Esophagus squamous epithelium (tissue), 5 donors: ENCODE data around the gene CCDC82. TPM values are rescaled to one million over a fixed set of nuclear protein-coding genes. Genes with fewer than 3 reads are reported as not detected.
"Not testable (repeated sequence)": the region's sequence is repeated elsewhere in the genome, so short reads cannot be mapped to it uniquely, and the experiment has no call there.

Experiments used
- DNase-seq: peaks from one replicate; lab custom pipeline; 2025; lab: John Stamatoyannopoulos, UW
- H3K27ac ChIP-seq, 4 donors: fragments of 200-600 bp; sonication (generic); one replicate each; pipeline ENCODE4 v1.5.1; 2016 to 2019; ENCODE audit warnings: mild to moderate bottlenecking in 1 of 4
- H3K27me3 ChIP-seq, 4 donors: fragments of 200-600 bp; sonication (generic); 1 replicate in 3 of 4; 2 replicates in 1 of 4; pipeline versions ENCODE4 v1.5.1 to v1.6.0; 2017 to 2021; ENCODE audit warnings: antibody characterized with exemption in 1 of 4
- H3K36me3 ChIP-seq, 3 donors: fragments of 200-600 bp; sonication (generic); one replicate each; pipeline ENCODE4 v1.5.1; 2016 to 2019
- H3K4me1 ChIP-seq, 3 donors: fragments of 200-600 bp; sonication (generic); one replicate each; pipeline ENCODE4 v1.5.1; 2017 to 2019
- H3K4me3 ChIP-seq, 4 donors: fragments of 200-600 bp; sonication (generic); 1 replicate in 3 of 4; 2 replicates in 1 of 4; pipeline ENCODE4 v1.5.1; 2016 to 2019; ENCODE audit warnings: mild to moderate bottlenecking in 2 of 4, moderate library complexity in 1 of 4
- H3K9me3 ChIP-seq, 3 donors: fragments of 200-600 bp; sonication (generic); one replicate each; pipeline ENCODE4 v1.5.1; 2016 to 2019
- POLR2A ChIP-seq, 4 donors: fragments of 450-650 bp; IDR thresholded peaks; one replicate each; pipeline ENCODE4 v1.6.1; 2017; ENCODE audit warnings: antibody characterized with exemption in 4 of 4, mild to moderate bottlenecking in 4 of 4, moderate library complexity in 3 of 4
- WGBS, 2 donors: methylation state at CpG; one replicate each; pipeline ENCODE4 v1.1.5; 2018; 5-methylcytosine and 5-hydroxymethylcytosine counted together
- intact Hi-C: fragments of 100-400 bp; cut with DNase I; formaldehyde crosslinking; loops from one replicate; pipeline ENCODE4 v1.15.0; 2022
- total RNA-seq, 4 donors: library from RNA; depleted of rRNA; stranded (reverse); fragments of >200 nt; gene quantifications; one replicate each; pipeline ENCODE4 v1.1.0, GENCODE V29; 2016
- TF ChIP-seq, protein P1 (sequence below), 6 experiments: fragments of 450-650 bp in 4 of 6; fragments of 200-600 bp in 2 of 6; sonication (generic) in 2 of 6; IDR thresholded peaks; one replicate each; pipeline ENCODE4 v1.5.1; 2016 to 2019; ENCODE audit warnings: antibody characterized with exemption in 6 of 6, mild to moderate bottlenecking in 4 of 6, moderate library complexity in 4 of 6
- donor health status: DM: yes; HTN: yes; CAD: no.

Gene CCDC82
- total RNA-seq, 4 donors from 2014 or later, result 8.8 to 18.7 (median 10.0) TPM

DNA sequence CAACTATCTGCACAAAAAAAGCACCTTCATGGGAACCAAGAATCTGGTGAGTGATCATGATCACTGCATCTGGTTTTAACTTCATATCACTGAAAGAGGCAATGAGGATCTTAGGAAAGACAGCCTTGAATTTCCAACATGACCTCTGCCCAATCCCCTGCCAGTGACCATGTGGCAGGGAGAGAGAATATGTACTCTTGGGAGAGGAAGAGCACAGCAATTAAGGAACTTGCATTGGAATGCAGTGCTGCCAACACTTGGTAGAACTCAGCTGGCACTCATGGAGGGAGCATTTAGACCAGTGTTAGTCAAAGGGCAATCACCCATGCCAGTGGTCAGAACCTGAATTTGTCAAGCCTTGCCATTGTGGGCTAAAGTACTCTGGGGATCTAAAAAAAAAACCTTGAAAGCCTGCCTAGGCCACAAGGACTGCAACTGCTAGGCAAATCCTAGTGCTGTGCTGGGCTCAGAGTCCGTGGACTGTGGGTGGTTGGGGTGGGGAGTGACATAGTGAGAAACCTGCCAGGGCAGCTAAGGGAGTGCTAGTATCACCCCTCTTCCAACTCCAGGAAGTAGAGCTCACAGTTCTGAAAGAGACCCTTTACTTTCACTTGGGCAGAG is 23.2 kb upstream of the CCDC82 start:
- H3K4me3 ChIP-seq, result no peak overlapping the region
- intact Hi-C loops, result no loop called here
- H3K27me3 ChIP-seq, result no peaks in the 10 kb centered on the region
- no peaks in the 10 kb centered on the region for H3K36me3 ChIP-seq
- no peak overlapping the region for H3K27ac ChIP-seq
- DNase-seq, result no peak
- no peak for TF ChIP-seq POLR2A (IDR thresholded peaks at IDR 0.05)
- TF ChIP-seq, protein P1, sequence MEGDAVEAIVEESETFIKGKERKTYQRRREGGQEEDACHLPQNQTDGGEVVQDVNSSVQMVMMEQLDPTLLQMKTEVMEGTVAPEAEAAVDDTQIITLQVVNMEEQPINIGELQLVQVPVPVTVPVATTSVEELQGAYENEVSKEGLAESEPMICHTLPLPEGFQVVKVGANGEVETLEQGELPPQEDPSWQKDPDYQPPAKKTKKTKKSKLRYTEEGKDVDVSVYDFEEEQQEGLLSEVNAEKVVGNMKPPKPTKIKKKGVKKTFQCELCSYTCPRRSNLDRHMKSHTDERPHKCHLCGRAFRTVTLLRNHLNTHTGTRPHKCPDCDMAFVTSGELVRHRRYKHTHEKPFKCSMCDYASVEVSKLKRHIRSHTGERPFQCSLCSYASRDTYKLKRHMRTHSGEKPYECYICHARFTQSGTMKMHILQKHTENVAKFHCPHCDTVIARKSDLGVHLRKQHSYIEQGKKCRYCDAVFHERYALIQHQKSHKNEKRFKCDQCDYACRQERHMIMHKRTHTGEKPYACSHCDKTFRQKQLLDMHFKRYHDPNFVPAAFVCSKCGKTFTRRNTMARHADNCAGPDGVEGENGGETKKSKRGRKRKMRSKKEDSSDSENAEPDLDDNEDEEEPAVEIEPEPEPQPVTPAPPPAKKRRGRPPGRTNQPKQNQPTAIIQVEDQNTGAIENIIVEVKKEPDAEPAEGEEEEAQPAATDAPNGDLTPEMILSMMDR (IDR thresholded peaks at IDR 0.05), result no peak
- H3K4me1 ChIP-seq, result no peaks in the 10 kb centered on the region
- H3K9me3 ChIP-seq, result no peaks in the 10 kb centered on the region
- 50 to 67% methylated on average over 1 of the region's 1 CpG for WGBS, 2 donors

DNA sequence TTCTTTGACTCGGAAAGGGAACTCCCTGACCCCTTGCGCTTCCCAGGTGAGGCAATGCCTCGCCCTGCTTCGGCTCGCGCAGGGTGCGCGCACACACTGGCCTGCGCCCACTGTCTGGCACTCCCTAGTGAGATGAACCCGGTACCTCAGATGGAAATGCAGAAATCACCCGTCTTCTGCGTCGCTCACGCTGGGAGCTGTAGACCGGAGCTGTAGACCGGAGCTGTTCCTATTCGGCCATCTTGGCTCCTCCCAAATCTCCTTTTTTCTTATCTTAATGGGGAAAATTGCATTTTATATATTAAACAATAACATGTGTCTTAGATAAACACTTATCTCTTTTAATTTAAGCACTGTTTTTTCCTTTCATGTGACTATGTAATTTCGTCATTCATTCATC is 21.7 kb upstream of the CCDC82 start:
- H3K27me3 ChIP-seq, DNase-seq, H3K9me3 ChIP-seq, H3K4me1 ChIP-seq, intact Hi-C loops, H3K36me3 ChIP-seq: not testable (repeated sequence)
- peak overlapping the region in 3 of 4 donors; percentile 32 to 63 (median 56) for H3K27ac ChIP-seq
- H3K4me3 ChIP-seq, result peak overlapping the region; percentile 10 to 52 (median 23)
- whole genome bisulfite sequencing, 2 donors, result 47 to 58% methylated on average over 9 to 13 of the region's 18 CpGs

DNA sequence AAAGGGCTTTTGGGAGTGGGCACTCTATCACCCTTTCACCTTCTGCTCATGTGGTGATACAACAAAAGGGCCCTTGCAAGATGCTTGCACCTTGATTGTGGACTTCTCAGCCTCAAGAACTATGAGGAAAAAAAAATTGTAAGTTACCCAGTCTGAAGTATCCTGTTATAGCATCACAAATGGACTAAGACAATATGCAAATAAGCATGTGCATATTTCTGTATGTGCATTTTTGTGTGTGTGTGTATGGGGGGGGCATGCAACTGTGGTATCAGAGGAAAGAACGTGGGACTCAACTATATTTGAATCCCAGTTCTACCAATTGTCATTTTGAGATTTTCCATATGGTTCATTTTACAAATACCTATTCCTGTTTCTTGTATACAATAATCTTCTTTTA is 11.0 kb upstream of the CCDC82 start:
- Histone ChIP-seq H3K27ac (no peak overlapping the region), H3K9me3 (no peaks in the 10 kb centered on the region), H3K4me1 (no peaks in the 10 kb centered on the region), H3K27me3 (no peaks in the 10 kb centered on the region), H3K4me3 (no peak overlapping the region), H3K36me3 (no peaks in the 10 kb centered on the region)
- WGBS, 2 donors, result 75 to 86% methylated on average over 1 of the region's 1 CpG
- DNase-seq, result no peak
- intact Hi-C loops, result no loop called here
- no peak for TF ChIP-seq POLR2A (IDR thresholded peaks at IDR 0.05)
- TF ChIP-seq, protein P1 (IDR thresholded peaks at IDR 0.05), result no peak

DNA sequence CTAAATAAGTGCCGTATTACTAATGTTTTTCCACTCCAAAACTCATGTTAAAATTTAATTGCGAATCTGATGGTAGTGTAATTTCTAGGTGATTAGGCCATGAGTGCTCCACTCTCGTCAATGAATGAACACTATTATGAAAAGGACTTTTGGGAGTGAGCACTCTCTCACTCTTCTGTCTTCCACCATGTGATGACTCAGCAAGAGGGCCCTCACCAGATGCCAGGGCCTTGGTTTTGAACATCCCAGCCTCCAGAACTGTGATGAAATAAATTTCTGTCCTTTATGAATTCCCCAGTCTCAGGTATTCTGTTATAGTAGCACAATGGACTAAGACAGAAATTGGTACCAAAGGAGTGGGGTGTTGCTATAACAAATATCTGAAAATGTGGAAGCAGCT is 8.2 kb upstream of the CCDC82 start:
- WGBS, 2 donors, result 79 to 95% methylated on average over 3 of the region's 3 CpGs
- intact Hi-C loops, result no loop called here
- no peak for DNase-seq
- H3K4me3 ChIP-seq, result no peak overlapping the region
- peaks cover 0 to 7% (median 0%) of the 10 kb centered on the region in 3 donors for H3K4me1 ChIP-seq
- H3K27me3 ChIP-seq, result no peaks in the 10 kb centered on the region
- no peaks in the 10 kb centered on the region for H3K9me3 ChIP-seq
- H3K27ac ChIP-seq, result no peak overlapping the region
- no peak for TF ChIP-seq POLR2A (IDR thresholded peaks at IDR 0.05)
- TF ChIP-seq, protein P1 (IDR thresholded peaks at IDR 0.05), result no peak
- no peaks in the 10 kb centered on the region for H3K36me3 ChIP-seq

DNA sequence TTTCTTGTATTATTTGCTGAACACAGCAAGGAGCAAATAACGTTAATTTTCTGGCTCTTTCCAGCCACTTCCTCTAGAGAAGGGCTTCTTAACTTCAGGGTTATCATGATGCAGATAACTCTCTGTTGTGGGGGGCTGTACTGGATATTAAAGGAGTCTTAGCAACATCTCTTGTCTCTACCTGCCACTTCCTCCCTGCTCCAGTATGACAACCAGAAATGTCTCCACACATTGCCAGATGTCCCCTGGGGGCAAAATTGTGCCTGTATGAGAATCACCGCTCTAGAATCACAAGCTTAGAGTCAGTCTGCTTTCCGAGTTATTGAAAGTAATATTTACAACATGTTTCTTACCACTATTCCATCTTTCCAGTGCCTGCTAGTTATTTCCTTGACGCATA is 6.9 kb upstream of the CCDC82 start:
- WGBS, 2 donors, result 60 to 62% methylated on average over 4 of the region's 4 CpGs
- Histone ChIP-seq H3K27ac (no peak overlapping the region), H3K4me3 (no peak overlapping the region), H3K9me3 (no peaks in the 10 kb centered on the region), H3K27me3 (no peaks in the 10 kb centered on the region), H3K36me3 (no peaks in the 10 kb centered on the region), H3K4me1 (peaks cover 0 to 7% (median 0%) of the 10 kb centered on the region in 3 donors)
- no peak for TF ChIP-seq POLR2A (IDR thresholded peaks at IDR 0.05)
- TF ChIP-seq, protein P1 (IDR thresholded peaks at IDR 0.05), result no peak
- intact Hi-C loops, result no loop called here
- no peak for DNase-seq

DNA sequence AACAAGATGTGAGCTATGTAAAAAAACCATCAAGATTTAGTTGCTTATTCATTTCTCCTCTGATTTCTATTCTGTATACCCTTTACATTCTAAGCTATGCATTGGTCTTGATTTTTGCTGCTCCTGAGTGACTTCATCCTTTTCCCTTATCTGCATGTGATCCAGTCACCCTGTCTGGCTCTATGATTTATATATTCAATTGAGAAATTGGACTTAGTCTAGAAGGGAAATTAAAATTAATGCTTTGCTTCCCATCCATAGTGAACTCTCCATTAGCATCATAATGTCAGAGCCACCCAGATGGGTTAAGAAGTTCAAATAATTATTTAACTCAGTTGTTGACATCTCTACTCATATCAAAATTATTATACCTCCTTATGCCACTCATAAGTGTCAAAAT is 5.1 kb upstream of the CCDC82 start:
- TF ChIP-seq, protein P1 (IDR thresholded peaks at IDR 0.05), result no peak
- no peak for TF ChIP-seq POLR2A (IDR thresholded peaks at IDR 0.05)
- no peaks in the 10 kb centered on the region for H3K27me3 ChIP-seq
- intact Hi-C loops, result no loop called here
- H3K9me3 ChIP-seq, result no peaks in the 10 kb centered on the region
- H3K27ac ChIP-seq, result no peak overlapping the region
- H3K4me1 ChIP-seq, result peaks cover 4 to 16% (median 5%) of the 10 kb centered on the region in 3 donors
- H3K4me3 ChIP-seq, result no peak overlapping the region
- H3K36me3 ChIP-seq, result no peaks in the 10 kb centered on the region
- DNase-seq, result no peak
